HG02759 (cell line): Measurements from ENCODE around the gene ADPGK.
"Not testable (repeated sequence)": the region's sequence is repeated elsewhere in the genome, so short reads cannot be mapped to it uniquely, and the experiment has no call there.

Experiments
- ATAC-seq: cut with Tn5 transposase; IDR thresholded peaks from one replicate; pipeline ENCODE4 v1.9.1; 2021; ENCODE audit warnings: mild to moderate bottlenecking, moderate library complexity; ENCODE audit not compliant: unreplicated experiment

Gene ADPGK

DNA sequence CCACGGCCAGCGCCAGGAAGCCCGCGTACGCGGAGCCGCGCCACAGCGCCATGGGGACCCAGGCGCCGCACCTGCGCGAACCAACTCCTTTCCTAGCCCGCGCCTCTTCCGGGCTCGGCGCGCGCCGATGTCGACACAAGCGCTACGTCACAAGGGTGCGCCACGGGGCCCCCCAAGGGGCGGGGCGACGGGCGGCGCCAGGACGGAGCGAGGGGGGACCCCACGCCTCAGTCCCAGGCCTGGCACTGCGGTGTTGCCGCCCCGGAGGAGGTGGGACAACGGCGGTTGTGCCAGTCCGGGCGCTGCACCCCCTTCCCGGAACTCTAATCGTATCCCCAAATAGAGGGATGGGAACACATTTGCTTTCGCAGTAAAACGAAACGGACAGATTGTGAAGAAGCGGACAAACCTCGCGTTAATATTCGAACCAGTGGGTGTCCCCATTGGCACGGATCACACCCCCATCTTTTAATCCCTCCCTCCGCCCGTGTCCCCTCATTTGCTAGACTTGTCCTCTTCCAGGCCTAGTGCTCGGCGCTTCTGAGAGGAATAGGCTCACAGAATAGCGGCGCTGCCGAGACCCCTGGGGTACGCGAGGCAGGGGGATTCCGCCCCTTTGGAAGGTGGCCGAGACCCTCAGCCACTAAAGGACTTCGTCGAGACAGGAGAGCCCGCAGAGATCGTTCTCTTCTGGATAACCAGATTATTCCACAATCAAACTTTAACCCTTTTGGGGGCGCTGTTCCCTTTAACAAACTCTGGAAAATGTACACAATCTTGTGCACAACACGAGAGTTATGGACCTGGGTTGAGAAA is at the start of gene ADPGK:
ADPGK (minus strand) TSS at position 119 of the 816 bp plus-strand sequence; CDS start at position 52, 67 bp downstream.
- peak; percentile 84 for ATAC-seq

DNA sequence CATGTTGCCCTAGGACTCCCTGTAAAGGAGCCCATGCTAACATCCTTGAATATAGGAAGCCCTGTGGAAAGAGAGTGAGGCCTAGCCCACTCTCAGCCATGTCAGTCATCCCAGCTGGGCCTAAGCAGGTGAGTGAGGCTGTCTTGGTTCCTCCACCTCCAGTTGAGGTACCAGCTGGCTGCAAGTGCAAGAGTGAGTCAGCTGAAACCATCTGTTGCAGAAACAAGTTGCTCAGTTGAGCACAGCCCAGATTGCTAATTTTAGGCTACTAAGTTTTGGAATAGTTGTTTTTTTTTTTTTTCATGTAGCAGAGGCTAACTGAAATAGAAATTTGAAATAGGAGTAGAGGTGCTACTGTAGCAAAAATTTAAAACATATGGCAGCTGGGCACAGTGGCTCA is 43.7 kb upstream of the ADPGK start:
- ATAC-seq = no peak

DNA sequence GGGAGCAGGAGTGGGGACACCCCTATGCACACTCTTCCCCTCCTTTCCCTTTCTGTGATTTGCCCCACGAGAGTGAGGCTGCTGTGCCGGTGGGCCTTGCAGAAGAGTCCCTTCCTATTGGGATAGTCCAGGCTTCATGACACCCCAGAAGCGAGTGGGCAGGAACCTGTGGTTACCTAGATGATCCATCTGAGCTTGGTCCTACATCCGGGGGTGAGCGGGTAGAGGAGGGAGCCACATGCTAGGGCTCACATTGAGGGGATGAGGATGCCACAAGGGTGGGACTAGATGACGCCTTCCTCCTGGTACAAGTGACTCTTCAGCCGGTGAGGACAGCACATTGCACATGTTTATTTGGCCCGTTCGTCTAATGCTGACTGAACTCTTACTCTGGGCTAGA is 43.1 kb upstream of the ADPGK start:
- no peak for ATAC-seq

DNA sequence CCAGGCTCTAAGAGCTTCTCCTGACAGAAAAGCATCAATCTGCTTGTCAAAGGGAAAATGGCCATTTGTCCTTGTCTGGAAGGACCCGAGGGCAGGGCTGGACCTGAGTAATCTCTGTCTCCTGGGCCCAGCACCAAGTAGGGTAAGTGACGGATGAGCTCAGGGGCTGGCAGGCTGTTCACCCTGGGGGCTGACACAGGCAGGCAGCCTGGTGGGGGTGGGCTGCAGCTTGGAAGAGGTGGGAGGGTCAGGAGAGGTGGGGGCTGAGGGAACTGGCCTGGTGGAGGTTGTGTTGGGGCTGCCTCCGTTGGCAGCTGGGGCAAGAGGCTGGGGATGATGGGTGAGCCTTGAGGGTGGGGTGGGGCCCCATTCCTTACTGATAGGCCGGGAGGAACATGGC is 42.3 kb upstream of the ADPGK start:
- ATAC-seq = no peak

- ATAC-seq = no peak
These were observed 41.2 kb upstream of the ADPGK start for GRCh38 chr15:72824781-72825180.

DNA sequence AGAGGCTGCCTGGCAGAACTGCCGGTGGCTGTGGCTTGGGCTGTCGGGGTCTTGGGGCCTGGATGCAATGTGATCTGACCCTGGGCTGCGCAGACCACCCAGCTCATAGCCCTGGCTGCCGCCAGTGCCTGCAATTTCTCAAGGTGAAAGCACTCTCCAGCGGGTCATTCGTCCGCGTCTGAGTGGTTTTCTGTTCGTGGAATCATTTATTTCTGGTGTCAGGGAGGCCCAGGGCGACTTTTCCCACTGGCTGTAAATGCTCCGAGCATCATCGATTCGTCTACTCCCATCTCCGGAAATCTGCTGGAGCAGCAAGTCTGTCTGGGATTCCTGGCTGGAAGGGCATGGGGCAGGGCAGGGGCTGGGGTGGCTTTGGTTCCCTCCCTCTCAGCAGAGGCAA is 40.6 kb upstream of the ADPGK start:
- ATAC-seq = no peak

- no peak for ATAC-seq
These were observed 36.7 kb upstream of the ADPGK start for GRCh38 chr15:72820278-72820677.

GRCh38 chr15:72818632-72819031 is 35.1 kb upstream of the ADPGK start:
- no peak for ATAC-seq

DNA sequence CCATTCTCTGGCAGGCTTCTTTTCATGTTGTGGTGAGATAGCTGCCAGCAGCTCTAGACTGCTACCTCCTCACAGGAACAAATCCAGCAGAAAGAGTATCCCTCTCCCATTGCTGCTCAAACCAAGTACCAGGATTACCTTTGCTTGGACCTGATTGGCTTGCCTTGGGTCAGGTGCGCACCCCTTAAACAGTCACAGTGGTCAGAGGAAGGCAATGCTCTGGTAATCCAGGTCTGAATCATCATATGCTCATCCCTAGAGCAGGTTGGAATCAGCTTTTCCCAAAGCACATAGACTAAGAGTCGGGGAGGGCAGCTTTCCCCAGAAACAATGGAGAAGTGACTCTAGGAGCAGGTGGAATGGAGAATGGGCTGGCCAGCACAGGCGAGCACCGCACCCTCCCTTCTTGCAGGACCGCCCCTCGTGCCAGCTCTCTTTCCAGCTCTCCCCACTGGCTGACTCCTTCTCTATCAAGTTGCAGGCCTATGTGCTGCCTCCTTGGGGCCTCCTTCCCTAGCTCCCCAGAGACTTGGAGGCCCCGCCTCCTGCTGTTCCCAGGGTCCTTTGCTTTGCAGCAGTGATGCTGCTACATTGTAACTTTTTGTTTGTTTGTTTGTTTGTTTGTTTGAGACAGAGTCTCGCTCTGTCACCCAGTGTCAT is 29.9 kb upstream of the ADPGK start:
- ATAC-seq = no peak

- ATAC-seq = no peak
These were observed 25.8 kb upstream of the ADPGK start for GRCh38 chr15:72809329-72809728.

- ATAC-seq = not testable (repeated sequence)
These were observed 23.8 kb upstream of the ADPGK start for GRCh38 chr15:72807346-72807745.

DNA sequence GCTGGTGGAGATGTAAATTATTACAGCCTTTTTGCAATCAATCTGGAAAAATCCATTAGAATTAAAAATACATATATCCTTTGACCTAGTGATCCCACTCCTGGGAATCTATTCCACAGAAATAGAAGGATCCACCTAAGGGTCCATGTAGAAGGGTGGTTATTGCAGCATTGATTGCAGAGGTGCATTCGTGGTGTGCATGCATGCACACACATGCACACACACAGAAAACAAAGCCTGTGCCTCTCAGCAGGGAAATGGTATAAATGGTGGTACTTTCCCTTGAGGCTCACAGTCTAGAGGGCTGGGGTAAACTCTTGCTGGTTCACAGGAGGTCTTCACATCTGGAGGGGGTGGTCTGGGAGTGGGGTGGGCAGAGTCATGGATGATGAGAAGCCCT is 19.4 kb upstream of the ADPGK start:
- no peak for ATAC-seq

GRCh38 chr15:72801590-72802325 is 18.2 kb upstream of the ADPGK start:
- ATAC-seq = no peak

- no peak for ATAC-seq
These were observed 17.4 kb upstream of the ADPGK start for GRCh38 chr15:72800833-72801481.

DNA sequence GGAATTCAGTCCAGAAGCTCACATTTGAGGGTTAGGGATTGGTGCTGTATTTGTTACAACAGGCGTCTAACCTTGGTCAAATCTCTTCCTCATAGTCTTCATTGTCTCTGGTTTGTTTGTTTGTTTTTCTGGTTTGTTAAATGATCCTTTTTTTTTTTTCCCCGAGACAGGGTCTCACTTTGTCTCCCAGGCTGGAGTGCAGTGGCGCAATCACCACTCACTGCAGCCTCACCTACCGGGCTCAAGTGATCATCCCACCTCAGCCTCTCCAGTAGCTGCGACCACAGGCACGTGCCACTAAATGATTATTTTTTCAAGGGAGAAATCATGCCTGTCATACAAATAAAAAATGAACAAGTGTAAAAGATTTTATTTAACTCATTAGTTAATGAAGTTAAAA is 14.3 kb upstream of the ADPGK start:
- no peak for ATAC-seq

DNA sequence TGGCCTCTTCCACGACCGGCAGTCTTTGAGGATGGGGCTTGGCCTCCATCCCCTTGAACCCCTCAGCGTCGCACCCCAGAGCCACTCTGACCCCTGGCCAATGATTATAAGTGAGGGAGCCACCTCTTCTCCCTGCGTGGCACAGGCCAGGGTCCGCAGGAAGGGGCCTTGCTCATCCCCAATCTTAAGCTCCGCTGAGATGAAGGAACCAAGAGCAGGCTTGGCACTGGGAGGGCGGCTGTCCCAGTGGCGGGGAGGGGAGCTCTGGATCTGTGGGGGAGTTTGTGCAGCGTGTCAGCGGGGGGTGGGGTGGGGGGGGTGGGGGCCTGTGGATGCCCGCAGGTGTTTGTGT is 13.8 kb upstream of the ADPGK start:
- ATAC-seq = no peak

DNA sequence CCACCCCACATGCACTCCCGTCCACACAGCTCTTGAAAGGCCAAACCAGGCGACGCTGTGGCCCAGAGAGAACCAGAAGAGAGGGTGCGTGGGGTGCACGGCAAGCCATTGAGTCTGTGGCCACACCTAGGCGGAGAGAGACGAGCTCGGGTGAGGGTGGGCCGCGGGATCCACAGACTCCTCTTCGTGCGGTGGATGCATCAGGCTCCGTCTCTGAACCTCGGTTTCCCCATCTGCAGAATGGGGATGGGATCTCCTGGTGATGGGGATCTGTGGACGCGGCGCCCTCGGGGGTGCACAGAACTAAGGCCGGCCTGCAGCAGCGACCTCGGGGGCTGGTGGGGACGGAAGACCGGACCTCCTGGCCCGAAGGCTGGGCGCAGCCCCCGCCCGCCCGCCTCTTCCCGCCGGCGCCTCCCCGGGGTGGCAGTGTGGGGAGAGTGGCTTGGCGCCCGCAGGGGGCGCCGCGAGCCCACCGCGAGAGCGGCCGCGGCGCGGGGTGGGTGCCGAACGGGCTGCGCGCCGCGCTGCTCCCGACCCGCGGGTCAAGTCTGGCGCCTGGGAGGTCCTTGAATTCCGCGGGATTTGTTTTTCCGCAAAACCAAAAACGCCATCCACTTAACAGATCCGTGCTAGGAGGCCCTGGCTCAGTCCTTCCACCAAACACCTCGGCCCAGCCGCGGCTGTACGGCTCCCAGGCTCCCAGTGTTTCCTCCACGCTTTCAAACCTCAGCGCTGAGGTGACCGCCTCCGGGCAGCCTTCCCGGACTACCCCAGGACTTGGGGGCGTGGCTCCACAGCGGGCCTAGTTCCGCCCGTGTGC is 13.2 kb upstream of the ADPGK start:
- no peak for ATAC-seq

DNA sequence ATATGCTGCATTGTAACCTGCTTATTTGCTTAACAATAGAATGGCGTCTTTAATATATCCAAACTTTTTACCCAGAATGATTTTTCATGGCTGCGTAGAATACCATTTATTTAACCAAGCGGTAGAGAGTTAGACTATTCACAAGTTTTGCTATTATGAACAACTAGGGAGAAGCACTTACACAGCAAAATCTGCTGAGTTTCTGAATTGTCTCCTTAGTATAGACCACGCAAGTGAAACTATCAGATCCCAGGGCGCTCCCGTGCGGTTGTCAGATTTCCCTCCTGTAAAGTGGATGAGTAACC is 12.6 kb upstream of the ADPGK start:
- ATAC-seq = no peak

GRCh38 chr15:72793766-72794660 is 10.5 kb upstream of the ADPGK start:
- ATAC-seq = no peak

DNA sequence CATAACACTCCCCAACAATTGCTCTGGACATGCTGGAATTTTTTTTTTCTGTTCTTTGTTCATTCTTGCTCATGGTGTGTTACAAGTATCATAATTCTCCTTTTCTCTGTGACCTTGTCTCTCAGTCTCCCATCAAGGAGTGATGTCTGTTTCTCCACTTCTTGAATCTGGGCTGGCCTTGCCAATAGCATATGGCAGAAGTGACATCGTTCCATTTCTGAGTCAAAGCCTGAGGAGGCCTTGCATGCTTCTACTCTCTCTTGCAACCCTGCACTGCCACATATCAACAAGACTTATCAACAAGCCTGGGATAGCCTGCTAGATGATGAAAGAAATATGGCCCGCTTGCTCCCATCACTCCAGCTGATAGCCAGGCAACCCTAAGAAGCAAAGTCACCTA is 8.9 kb upstream of the ADPGK start:
- no peak for ATAC-seq
